Stimulated activated CD8-positive, alpha-beta memory T cell treated with anti-CD3 and anti-CD28 coated beads, Interleukin-12 subunit alpha, Interleukin-12 subunit beta, amount 100 ng/mL, for 24 hours (primary cell): ENCODE data around the gene ERFL.

Source experiments
- DNase-seq: peaks from one replicate; pipeline ENCODE4 v3.0.0-alpha.2; 2020; ENCODE audit errors: extremely low read depth

ERFL gene

DNA sequence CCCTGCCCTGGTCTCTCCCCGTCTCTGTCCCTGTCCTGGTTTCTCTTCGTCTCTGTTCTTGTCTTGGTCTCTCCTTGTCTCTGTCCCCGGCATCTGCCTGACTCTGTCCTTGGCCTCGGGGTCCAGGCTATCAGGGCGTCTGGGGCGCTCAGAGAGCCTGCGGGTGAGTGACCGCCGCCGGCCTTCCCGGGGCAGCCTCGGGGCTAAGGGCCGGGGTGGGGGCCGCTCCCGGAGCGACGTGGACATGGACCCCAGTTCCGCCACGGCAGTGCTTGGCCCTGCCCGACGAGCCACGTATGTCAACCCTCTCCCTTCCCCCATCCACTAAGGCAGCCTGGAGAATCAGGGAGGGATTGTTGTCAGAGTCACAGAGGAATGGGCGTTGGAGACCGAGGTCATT, 30.4 kb downstream of the ERFL start:
- DNase-seq = no peak

DNA sequence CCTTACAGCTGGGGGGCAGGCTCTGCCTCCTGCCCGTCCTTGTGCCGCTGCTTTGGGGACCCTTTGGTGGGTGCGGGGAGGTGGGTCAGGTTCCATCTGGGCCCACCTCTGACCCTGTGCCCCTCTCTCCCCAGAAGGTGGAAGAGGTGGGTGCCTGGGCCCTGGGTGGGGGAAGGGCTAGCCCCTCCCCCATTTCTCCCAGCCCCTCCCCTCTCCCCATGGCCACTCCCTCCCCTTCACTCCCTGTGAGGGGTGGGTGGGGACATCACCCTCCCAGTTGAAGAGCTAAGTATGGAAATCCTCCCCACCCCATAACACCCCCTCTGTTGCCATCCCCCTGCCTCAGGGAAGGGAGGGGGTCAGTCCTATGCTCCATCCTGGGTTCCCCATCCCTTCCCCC, 31.1 kb downstream of the ERFL start:
- no peak for DNase-seq

DNA sequence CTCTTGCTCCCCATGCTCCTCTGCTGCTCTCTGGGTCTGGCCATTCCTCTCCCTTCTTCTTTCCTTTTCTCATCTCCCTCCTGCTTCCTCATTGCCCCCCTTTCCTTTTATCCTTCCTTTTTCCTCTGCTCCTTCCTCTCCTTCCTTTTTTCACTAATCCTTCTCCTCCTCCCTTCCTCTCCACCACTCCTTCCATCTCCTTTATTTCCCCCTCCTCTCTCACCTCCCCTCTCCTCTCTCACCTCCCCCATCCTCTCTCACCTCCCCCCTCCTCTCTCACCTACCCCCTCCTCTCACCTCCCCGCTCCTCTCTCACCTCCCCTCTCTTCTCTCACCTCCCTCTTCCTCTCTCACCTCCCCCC, 31.7 kb downstream of the ERFL start:
- no peak for DNase-seq

DNA sequence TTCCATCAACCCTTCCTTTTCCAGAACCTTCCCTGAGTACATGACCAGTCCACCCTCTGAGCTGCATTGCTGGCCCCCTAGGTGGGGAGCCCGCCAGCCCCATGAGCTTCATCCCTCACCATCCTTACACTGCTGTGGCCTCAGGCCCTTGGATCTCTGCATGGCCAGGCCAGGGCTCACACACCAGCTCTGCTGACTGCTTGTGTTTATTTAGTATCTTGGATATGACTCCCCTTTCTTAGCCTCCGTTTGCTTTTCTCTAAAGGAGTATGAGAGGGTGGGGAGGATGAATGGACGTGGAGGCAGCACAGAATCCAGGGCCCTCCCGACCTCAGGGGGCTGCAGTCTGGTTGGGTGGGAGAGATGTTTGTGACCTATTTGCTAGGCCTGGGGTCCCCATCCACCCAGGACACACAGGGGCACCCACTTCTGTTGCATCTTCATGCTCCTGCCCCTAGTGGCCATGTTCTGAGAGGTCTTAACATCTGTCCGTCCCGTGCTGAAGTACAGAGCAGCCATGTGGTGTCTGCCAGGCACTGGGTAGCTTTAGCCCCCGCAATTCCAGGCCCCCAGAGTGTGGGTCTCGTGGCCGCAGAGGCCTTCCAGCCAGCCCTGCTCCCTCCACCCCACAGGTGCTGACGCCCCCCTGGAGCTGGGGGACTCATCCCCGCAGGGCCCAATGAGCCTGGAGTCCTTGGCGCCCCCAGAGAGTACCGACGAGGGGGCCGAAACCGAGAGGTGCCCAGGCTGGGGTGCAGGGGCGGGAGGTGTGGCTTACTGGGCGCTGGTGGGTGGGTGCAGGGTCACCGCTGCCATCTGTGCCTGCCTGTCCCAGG, 32.3 kb downstream of the ERFL start:
- no peak for DNase-seq

DNA sequence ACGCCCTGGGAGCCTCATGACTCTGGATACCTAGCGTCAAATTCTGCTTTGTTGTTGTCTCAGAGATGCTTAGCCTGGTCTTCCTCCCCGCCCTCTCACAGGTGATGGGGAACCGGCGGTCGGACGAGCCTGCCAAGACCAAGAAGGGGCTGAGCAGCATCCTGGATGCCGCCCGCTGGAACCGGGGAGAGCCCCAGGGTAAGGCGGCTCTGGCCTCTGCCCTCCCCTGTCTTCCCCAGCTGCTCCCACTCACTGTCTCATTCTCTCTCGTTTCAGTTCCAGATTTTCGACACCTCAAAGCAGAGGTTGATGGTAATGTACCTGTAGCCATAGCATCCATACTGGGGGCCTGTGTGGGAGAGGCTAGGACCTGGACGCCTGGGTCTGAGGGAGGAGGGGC, 33.9 kb downstream of the ERFL start:
- DNase-seq = no peak

DNA sequence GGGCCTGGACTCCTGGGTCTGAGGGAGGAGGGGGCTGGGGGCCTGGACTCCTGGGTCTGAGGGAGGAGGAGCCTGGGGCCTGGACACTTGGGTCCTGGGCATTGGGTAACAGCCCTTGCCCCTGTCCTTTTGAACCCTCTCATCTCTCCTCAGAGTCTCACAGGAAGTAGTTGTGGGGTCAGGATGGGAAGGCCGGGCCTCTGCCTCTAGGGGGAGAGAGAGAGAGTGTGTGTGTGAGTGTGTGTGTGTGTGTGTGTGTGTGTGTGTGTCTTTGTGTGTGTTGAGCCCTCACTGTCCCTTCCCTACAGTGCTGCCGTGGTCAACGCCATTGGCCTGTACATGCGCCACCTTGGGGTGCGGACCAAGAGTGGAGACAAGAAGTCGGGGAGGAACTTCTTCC, 34.4 kb downstream of the ERFL start:
- DNase-seq = no peak

DNA sequence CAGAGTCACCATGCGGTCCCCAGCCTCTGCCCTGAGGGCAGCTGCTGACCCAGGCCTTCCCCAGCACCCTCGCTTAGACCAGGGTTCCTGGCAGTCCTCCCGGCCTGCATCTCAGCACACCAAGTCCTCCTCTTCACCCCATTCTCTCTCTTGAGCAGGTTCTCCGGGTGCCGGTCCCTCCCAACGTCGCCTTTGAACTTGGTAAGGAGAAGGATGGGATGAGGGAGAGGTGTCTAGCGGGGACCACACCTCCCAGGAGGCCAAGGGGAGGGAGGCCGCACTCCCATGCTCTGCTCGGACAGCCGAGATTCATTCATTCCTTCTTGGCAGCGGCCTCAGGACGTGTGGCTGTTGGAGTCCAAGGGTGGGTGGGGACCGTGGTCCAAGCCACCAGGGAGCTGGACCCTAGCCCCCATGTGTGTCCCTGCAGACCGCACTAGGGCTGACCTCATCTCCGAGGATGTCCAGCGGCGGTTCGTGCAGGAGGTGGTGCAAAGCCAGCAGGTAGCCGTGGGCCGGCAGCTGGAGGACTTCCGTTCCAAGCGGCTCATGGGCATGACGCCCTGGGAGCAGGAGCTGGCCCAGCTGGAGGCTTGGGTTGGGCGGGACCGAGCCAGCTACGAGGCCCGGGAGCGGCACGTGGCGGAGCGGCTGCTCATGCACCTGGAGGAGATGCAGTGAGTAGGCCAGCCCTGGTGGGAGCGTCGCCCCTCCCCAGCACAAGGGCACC, 35.9 kb downstream of the ERFL start:
- DNase-seq = no peak

DNA sequence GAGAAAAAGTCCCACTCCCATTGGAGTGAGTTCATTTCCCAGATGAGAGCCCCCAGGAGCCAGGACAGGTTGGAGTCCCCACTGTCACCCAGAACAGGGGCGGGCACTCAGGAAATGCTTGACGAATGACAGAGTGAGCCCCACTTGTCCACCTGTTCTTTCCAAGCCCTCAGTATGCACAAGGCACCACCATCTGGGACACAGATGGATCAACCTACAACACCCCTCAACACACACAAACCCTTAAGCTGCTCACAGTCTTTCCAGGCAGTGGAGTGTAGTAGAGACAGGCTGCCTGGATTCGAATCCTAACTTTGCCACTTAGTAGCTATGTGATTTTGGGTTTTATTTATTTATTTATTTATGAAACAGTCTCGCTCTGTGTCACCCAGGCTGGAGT, 37.3 kb downstream of the ERFL start:
- DNase-seq = no peak

DNA sequence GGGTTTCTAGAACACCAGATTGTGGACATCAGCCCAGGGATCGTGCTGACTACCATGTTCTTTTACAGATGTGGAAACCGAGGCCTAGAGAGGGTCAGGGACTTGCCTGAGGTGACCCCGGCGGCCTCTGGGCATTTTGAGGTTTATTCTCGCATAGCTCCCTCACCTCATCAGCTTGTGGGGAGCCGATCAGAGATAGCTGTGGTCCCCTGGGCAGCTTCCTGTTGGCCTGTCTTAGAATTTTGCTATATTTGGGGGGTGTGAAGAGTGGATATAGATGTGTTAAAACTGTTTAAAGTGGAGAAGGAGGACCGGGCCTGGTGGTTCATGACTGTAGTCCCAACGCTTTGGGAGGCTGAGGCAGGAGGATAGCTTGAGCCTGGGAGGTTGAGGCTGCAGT, 38.4 kb downstream of the ERFL start:
- DNase-seq = no peak

DNA sequence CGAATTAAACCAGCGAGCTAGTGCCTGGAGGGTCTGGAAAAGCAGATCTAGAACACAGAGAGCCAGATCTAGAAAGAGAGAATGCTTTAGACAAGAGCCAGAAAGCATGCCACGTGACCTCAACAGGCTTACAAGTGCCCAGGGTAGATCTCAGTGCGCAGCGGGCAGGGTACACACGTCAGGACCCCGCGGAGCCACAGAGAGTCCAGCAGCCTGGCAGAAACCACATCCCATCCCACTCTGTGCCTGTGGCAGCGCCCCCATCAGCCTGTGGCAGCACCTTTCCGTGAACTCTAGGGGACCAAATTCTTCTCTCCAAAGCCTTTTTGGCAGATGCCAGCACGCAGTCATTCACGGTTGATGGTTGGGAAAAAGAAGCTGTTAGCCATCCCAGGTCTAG, 39.3 kb downstream of the ERFL start:
- no peak for DNase-seq

DNA sequence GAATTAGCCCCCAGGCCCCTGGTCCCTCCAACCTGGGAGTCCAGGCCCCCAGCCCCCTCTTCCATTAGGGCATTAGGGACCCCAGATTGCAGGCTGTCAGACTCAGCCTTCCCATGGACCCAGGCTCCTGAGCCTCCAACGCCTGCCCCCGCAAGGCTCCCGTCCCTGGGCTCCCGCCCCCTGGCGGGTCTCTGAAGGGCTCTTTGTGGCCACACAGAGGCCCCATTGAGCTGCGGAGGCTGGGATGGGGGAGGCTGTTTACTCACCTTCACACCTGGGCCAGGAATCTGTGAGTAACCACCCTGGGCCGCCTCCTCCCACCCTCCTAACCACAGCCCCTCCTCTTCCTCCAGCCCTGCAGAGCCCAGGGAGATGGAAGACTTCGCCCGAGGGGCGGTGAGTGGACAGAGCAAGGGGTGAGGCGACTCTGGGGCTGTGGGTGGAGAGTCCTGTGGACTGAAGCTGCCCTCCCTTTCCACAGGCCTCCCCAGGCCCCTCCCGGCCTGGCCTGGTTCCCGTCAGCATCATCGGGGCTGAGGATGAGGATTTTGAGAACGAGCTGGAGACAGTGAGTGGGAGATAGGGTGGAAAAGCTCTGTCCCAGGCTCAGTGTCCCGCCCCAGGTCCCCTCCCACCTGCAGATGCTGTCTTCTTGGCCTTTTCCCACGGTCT, 40.4 kb downstream of the ERFL start:
- peak; percentile 72 for DNase-seq

DNA sequence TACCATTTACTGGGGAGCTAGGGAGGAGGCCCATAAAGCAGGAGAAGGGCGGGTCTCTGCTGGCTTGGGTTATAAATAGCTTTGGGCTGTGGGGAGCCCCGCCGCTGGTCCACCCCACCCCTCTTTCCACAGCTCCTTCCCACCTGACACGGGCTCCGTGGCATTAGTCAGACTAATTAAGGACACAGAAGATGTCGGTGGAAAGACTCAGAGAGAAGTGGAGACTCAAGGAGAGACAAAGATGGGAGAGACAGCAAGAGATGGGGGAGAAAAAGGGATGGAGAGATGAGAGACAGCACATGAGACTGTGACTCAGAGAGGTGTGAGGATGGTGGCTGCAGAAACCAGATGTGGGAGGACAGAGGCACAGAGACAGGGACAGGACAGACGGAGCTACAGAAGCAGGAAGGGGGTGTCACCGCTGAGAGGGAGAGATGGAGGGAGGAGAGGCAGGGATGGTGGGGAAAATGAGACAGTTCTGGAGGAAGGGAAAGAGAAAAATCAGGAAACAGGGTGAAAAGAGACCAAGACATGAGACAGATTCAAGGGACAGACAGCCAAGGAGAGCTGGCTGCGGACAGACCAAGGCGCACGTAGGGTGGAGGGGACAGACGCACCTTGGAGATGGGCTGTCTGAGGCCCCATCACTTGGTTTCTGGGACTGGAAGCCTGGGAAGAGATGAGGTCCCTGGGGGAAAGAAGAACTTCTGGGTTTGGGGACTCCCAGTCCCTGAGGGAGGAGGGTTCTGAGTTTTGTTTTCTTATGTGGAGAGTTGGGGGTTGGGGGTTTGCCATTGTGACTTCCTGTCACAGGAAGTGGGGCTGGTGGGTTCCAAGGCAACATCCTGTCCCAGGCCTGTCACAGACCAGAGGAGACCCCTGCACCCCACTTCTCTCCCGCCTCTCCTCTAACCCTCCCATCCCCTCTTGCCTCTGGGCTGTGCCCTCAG, 41.2 kb downstream of the ERFL start:
- no peak for DNase-seq

DNA sequence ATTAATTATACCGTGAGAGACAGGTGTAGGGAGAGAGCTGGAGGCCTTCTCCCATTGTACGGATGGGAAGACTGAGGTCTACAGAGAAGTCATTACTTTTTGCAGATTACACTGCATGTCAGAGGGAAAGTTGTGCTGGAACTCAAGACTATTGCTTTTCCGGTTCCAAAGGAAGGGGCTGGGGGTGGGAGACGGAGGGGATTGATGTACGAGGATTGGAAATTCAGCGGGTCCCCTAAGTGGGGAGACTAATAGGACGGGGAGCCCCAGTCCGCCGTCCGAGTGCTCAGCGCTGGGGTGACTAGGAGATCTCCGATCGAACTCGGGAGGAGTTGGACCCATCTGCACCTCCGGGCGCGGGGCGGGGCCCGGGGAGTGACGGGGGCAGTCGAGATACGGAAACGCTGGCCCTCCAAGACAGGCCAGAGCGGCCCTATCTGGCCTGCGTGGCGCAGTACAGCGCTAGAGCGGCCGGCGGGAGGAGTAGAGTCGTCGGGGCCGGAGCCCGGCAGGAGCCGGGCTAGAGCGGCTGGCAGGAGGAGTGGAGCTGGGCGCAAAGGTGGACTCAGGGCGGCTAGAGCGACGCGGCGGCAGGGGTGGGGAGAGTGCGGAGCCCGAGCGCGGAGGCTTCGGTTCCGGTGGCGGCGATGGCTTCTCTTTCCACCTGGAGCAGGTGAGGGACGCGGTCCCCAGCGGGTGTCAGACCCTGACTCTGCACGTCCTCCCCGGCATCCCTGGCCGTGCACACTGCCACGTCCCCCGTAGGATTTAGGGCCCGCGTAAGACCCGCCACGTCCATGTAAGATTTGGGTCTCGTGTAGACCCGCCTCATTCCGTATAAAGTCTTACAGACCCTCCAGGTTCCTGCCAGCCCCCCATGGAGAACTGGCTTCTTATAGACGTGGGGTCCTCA, 44.2 kb downstream of the ERFL start:
- peak; percentile 77 for DNase-seq

DNA sequence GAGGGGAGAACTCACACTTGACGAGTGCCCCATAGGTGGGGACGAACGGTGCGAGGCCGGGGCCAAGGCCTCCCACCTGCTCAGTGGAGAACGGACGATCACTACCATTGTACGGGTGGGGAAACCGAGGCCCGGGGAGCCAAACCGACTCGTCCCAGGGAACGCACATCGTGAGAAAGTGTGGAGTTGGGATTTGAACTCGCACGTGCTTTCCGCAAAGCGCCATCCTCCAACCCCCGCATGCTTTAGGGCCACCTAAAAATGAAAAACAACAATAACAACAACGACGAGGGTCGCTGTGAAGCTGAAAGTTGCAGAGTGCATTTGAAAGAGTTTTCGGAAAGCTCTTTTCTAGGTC, 44.8 kb downstream of the ERFL start:
- DNase-seq = no peak

DNA sequence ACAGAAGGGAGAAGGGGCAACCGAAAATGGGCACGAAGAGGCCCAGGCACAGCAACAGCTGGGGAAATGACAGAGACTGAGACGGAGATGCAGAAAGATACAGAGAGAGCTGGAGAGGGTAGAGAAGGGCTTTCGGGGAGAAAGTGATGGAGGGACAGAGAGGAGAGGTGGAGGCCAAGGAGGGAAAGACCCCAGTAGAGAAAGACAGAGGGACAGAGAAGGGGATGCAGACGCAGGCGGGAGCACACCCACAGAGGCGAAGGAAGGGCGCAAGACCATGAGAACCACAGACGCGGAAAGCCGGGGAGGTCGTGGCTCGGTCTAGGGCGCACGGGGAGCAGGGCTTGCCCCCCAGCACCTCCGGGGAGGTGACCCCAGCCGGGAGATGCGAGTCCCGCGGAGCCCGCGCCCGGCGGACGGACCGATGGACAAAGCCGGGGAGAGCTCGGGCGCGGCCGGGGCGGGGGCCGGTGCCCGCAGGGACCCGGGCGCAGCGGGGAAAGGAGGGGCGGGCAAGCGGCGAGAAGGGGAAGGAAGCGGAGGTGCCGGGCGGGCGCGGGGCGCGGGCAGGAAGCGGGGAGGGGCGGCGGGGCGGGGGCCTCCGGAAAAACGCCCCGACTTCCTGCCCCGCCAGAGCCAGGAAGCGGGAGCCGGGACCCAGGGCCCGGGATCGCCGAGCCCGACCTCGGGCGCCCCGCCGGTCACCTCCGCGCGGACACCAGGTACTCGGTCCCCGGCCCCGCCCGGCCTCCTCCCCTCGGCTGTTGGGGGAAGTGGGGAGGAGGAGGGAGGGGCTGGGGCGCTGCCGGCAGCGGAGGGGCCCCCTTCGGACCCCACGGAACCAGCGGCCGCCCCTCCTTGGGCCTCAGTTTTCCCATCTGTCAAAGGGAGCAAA, 45.4 kb downstream of the ERFL start, which contains the start of gene ARHGEF1:
Gene ARHGEF1, plus strand, starts transcription at position 617 of the 895 bp plus-strand sequence. CDS start 4,899 bp downstream, outside the sequence.
- no peak for DNase-seq

DNA sequence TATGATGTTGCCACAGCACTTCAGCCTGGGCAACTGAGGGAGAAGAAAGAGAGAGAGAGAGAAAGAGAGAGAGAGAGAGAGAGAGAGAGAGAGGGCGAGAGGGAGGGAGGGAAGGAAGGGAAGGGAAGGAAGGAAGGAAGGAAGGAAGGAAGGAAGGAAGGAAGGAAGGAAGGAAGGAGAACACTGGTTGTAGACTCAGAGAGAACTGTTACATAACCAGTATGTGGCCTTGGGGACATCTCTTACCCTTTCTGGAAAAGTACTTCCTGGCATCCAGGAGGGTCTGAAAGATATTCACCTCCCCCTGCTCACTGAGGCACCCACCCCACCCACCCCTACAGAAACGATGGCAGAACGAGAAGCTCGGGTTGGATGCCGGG, 47.9 kb downstream of the ERFL start:
- no peak for DNase-seq

DNA sequence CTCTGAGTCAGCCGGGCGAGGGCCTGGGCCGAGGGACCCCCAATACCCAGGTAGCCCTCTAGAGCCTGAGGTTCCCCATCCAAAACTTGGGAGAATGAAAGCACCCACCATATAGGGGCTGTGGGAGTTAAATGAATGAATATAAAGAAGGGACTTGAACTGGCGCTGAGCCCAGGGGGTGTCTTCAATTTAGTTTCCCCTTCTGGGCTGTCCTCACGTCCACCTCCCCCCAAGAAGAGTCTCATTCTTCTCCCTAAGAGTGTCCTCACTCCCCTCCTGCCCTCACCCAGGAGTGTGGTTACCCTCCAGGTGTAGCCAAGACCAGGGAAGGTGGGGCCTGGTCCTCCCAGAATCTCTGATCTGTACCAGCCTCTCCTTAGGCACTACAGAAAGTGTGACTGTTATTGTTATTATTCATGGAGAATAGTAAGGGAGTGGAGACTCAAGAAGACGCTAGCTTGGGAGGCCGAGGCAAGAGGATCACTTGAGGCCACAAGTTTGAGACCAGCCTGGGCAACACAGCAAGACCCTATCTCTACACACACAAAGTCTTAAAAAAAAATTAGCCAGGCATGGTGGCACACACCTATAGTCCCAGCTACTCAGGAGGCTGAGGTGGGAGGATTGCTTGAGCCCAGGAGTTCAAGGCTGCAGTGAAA, 48.5 kb downstream of the ERFL start:
- no peak for DNase-seq

DNA sequence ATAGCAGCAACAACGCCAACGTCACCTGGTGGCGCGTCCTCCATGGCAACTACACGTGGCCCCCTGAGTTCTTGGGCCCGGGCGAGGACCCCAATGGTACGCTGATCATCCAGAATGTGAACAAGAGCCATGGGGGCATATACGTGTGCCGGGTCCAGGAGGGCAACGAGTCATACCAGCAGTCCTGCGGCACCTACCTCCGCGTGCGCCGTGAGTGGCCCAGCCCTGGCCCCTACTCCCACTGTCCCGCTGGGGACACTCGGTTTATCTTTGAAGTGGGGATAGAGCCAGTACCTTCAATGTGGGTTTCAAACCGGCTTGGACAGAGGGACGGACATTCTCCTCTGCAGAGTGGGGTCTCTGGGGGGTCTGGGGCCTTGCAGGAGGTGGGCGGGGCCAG, 49.2 kb downstream of the ERFL start:
- DNase-seq = no peak
